HepG2 (cell line): Measurements from ENCODE around the gene KPNB1. TPM values are rescaled to one million over a fixed set of nuclear protein-coding genes. Genes with fewer than 3 reads are reported as not detected.
A peak's percentile ranks its signal among the peaks of the same experiment; 100 is the strongest.

Source experiments
- AGO2 ChIP-seq: fragments of 200-400 bp; formaldehyde crosslinking; optimal IDR thresholded peaks from 2 replicates; pipeline ENCODE3; 2017; ENCODE audit warnings: mild to moderate bottlenecking, low read depth, low read length, moderate library complexity
- BHLHE40 ChIP-seq: IDR thresholded peaks from 2 replicates; pipeline ENCODE4 v1.6.1; 2011; ENCODE audit warnings: low read length, improper control_type of control experiment
- CBX1 ChIP-seq: IDR thresholded peaks from one replicate; pipeline ENCODE4 v1.6.1; 2016; ENCODE audit warnings: antibody characterized with exemption, low read depth
- CHCHD3 ChIP-seq: sonication (generic); formaldehyde crosslinking; IDR thresholded peaks from 2 replicates; pipeline ENCODE4 v1.8.0; 2022; ENCODE audit warnings: mild to moderate bottlenecking, missing genetic modification reagents, moderate library complexity
- CHD4 ChIP-seq: fragments of 200-600 bp; sonication (generic); IDR thresholded peaks from 2 replicates; pipeline ENCODE4 v1.7.0; 2017; ENCODE audit warnings: mild to moderate bottlenecking, low read length, borderline replicate concordance
- FOXA1 ChIP-seq, 2 experiments: fragments of 450-650 bp in 1 of 2; sonication (generic) in 1 of 2; formaldehyde crosslinking in 1 of 2; IDR thresholded peaks; 2 replicates each; pipeline versions ENCODE4 v1.4.0 to v1.6.1; 2016 to 2020; ENCODE audit warnings: missing genetic modification reagents in 1 of 2
- GLMP ChIP-seq: sonication (generic); formaldehyde crosslinking; IDR thresholded peaks from 2 replicates; pipeline ENCODE4 v1.9.0; 2021; ENCODE audit warnings: missing genetic modification reagents, mild to moderate bottlenecking, borderline replicate concordance
- HHEX ChIP-seq: IDR thresholded peaks from 2 replicates; pipeline ENCODE4 v1.6.1; 2016; ENCODE audit warnings: control low read depth
- HMGA1 ChIP-seq: sonication (generic); formaldehyde crosslinking; conservative IDR thresholded peaks from 2 replicates; pipeline ENCODE4 v1.4.0; 2020; ENCODE audit warnings: missing genetic modification reagents
- KDM6A ChIP-seq: IDR thresholded peaks from 2 replicates; pipeline ENCODE4 v1.6.1; 2016; ENCODE audit warnings: low read depth
- KLF9 ChIP-seq: IDR thresholded peaks from 2 replicates; pipeline ENCODE4 v1.6.1; 2016; ENCODE audit warnings: low read depth
- KMT2B ChIP-seq: IDR thresholded peaks from 2 replicates; pipeline ENCODE4 v1.6.1; 2016; ENCODE audit warnings: missing genetic modification reagents, missing compliant biosample characterization
- MEIS2 ChIP-seq: sonication (generic); formaldehyde crosslinking; IDR thresholded peaks from 2 replicates; pipeline ENCODE4 v1.9.0; 2021; ENCODE audit warnings: mild to moderate bottlenecking, missing genetic modification reagents
- RNF2 ChIP-seq: fragments of 450-650 bp; conservative IDR thresholded peaks from 2 replicates; pipeline ENCODE4 v1.6.1; 2016; ENCODE audit warnings: low read depth
- SKI ChIP-seq: fragments of 450-650 bp; IDR thresholded peaks from one replicate; pipeline ENCODE4 v1.6.1; 2018; ENCODE audit warnings: mild to moderate bottlenecking; ENCODE audit not compliant: partially characterized antibody
- SP140L ChIP-seq: sonication (generic); formaldehyde crosslinking; IDR thresholded peaks from 2 replicates; pipeline ENCODE4 v1.4.0; 2020; ENCODE audit warnings: missing genetic modification reagents, borderline replicate concordance
- SYNCRIP ChIP-seq: fragments of 200-400 bp; formaldehyde crosslinking; IDR thresholded peaks from 2 replicates; pipeline ENCODE4 v1.6.1; 2018; ENCODE audit warnings: mild to moderate bottlenecking, low read depth, low read length; ENCODE audit not compliant: insufficient read depth
- TGIF2 ChIP-seq: IDR thresholded peaks from 2 replicates; pipeline ENCODE4 v1.6.1; 2016; ENCODE audit warnings: control low read depth, missing compliant biosample characterization
- TRIM24 ChIP-seq: sonication (generic); formaldehyde crosslinking; IDR thresholded peaks from 2 replicates; pipeline ENCODE4 v1.8.0; 2022; ENCODE audit warnings: mild to moderate bottlenecking, missing genetic modification reagents
- ZNF10 ChIP-seq: sonication (generic); formaldehyde crosslinking; IDR thresholded peaks from 2 replicates; pipeline ENCODE4 v1.4.0; 2020; ENCODE audit warnings: mild to moderate bottlenecking, low read depth, missing genetic modification reagents, borderline replicate concordance
- ZNF230 ChIP-seq: sonication (generic); formaldehyde crosslinking; IDR thresholded peaks from 2 replicates; pipeline ENCODE4 v1.4.0; 2020; ENCODE audit warnings: mild to moderate bottlenecking, missing genetic modification reagents
- ZNF354B ChIP-seq: sonication (generic); formaldehyde crosslinking; IDR thresholded peaks from 2 replicates; pipeline ENCODE4 v1.8.0; 2022; ENCODE audit warnings: mild to moderate bottlenecking, missing genetic modification reagents
- ZNF367 ChIP-seq: sonication (generic); formaldehyde crosslinking; IDR thresholded peaks from 2 replicates; pipeline ENCODE4 v1.4.0; 2020; ENCODE audit warnings: missing genetic modification reagents, borderline replicate concordance
- ZNF382 ChIP-seq: sonication (generic); formaldehyde crosslinking; IDR thresholded peaks from 2 replicates; pipeline ENCODE4 v1.5.0; 2020; ENCODE audit warnings: missing genetic modification reagents, mild to moderate bottlenecking, borderline replicate concordance
- ZNF83 ChIP-seq: sonication (generic); formaldehyde crosslinking; IDR thresholded peaks from 2 replicates; pipeline ENCODE4 v1.4.0; 2020; ENCODE audit warnings: missing genetic modification reagents, mild to moderate bottlenecking, borderline replicate concordance
- ZSCAN22 ChIP-seq: sonication (generic); formaldehyde crosslinking; IDR thresholded peaks from 2 replicates; pipeline ENCODE4 v1.4.0; 2020; ENCODE audit warnings: mild to moderate bottlenecking, missing genetic modification reagents
- polyA plus RNA-seq, 8 experiments: library from polyadenylated mRNA; depleted of rRNA in 3 of 8; stranded (reverse) in 7 of 8; unstranded in 1 of 8; fragments of >200 nt; fragmentation: Illumina TruSeq in 4 of 8; extraction: Trizol in 4 of 8; gene quantifications; 2 replicates each; pipeline versions ENCODE4 v1.2.1 to v1.2.3, GENCODE V29; 2011 to 2016; ENCODE audit warnings: low read depth in 4 of 8, missing spikeins in 1 of 8, mixed read lengths in 1 of 8; ENCODE audit not compliant: insufficient read depth in 1 of 8
- total RNA-seq, 5 experiments: library from RNA; depleted of rRNA; stranded (reverse); fragments of >200 nt; fragmentation: Illumina TruSeq; extraction: Trizol; gene quantifications; 2 replicates each; pipeline ENCODE4 v1.2.3, GENCODE V29; 2016; ENCODE audit warnings: low read depth in 1 of 5
- TF ChIP-seq, protein P1 (sequence below): IDR thresholded peaks from 2 replicates; pipeline ENCODE4 v1.6.1; 2016; ENCODE audit warnings: missing compliant biosample characterization, missing genetic modification reagents, borderline replicate concordance
- TF ChIP-seq, protein P2 (sequence below): sonication (generic); formaldehyde crosslinking; IDR thresholded peaks from 2 replicates; pipeline ENCODE4 v1.5.0; 2020; ENCODE audit warnings: mild to moderate bottlenecking, low read depth, missing genetic modification reagents, borderline replicate concordance
- TF ChIP-seq, protein P3 (sequence below): IDR thresholded peaks from 2 replicates; pipeline ENCODE4 v1.6.1; 2016; ENCODE audit warnings: mild to moderate bottlenecking, missing biosample characterization, missing genetic modification reagents

KPNB1 gene
- total and polyA plus RNA-seq, 2 of the 13 experiments (the other 11 are each of a cell fraction or from before 2014, with no cell fraction given): 164 to 424 TPM

DNA sequence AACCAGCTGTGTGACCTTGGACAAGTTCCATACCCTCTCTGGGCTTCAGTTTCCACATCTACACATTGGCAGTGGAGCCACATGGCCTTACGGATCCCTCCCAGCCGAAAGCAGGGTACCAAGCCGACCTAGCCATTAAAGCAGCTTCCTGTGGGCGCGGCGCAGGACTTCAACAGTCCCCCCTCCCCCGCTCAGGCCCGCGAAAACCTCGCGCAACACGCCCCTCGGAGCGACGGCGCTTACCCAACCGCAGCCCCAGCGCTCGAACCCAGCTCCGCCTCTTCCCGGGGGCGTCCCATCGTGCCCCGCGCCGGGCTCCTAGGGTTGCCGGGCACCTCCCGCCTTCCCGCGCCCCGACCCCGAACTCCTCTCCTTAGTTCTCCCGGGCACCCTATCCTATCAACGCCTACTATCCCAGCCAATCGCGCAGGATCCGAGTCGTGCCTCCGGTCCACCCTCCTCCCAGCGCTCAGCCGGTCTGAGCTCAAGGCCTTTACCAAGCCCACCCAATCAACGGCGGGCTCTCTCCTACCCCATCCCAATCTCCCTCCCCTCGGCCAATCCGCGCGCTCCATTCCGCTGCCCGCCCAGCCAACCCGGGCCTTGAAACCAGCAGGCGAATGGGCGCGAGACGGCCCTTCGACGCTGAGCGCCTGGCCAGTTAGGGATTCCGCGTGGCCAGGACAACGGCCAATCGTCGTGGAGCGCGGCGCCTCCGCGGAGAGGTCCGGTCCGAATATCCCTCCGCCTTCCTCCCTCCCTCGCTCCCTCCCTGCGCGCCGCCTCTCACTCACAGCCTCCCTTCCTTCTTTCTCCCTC, at the start of gene KPNB1 (continued):
- TF ChIP-seq ZNF382 (CRISPR knock-in tag) (no peak), ZNF10 (CRISPR knock-in tag) (no peak), CBX1 (peak; percentile 97), MEIS2 (CRISPR knock-in tag) (peak; percentile 88), ZNF83 (CRISPR knock-in tag) (peak; percentile 36; the same call in 1 of the 2 replicates), ZSCAN22 (peak; percentile 76; the same call in 1 of the 2 replicates), KMT2B (peak; percentile 87), SKI (peak; percentile 39), CHCHD3 (CRISPR knock-in tag) (no peak), CHD4 (0 out of 2 replicates have a peak, but pooled peaks have one; percentile 21), RNF2 (peak; percentile 98), KDM6A (CRISPR knock-in tag) (peak; percentile 19; the same call in 1 of the 2 replicates), FOXA1 (IDR thresholded peaks at IDR 0.05) (no peak), FOXA1 (CRISPR knock-in tag; IDR thresholded peaks at IDR 0.05) (peak; percentile 38), HMGA1 (CRISPR knock-in tag) (no peak), ZNF230 (CRISPR knock-in tag) (peak; percentile 83), AGO2 (peak; percentile 95), SYNCRIP (no peak), ZNF367 (CRISPR knock-in tag) (no peak), GLMP (no peak), BHLHE40 (0 out of 2 replicates have a peak, but pooled peaks have one; percentile 51), SP140L (CRISPR knock-in tag) (peak; percentile 50; the same call in 1 of the 2 replicates), TGIF2 (peak; percentile 92), HHEX (CRISPR knock-in tag) (no peak), ZNF354B (CRISPR knock-in tag) (0 out of 2 replicates have a peak, but pooled peaks have one; percentile 90), KLF9 (CRISPR knock-in tag) (peak; percentile 65; the same call in 1 of the 2 replicates), TRIM24 (no peak)
- TF ChIP-seq, protein P1, sequence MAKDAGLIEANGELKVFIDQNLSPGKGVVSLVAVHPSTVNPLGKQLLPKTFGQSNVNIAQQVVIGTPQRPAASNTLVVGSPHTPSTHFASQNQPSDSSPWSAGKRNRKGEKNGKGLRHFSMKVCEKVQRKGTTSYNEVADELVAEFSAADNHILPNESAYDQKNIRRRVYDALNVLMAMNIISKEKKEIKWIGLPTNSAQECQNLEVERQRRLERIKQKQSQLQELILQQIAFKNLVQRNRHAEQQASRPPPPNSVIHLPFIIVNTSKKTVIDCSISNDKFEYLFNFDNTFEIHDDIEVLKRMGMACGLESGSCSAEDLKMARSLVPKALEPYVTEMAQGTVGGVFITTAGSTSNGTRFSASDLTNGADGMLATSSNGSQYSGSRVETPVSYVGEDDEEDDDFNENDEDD: peak; percentile 97
- TF ChIP-seq, protein P2, sequence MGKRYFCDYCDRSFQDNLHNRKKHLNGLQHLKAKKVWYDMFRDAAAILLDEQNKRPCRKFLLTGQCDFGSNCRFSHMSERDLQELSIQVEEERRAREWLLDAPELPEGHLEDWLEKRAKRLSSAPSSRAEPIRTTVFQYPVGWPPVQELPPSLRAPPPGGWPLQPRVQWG: no peak
- TF ChIP-seq, protein P3, sequence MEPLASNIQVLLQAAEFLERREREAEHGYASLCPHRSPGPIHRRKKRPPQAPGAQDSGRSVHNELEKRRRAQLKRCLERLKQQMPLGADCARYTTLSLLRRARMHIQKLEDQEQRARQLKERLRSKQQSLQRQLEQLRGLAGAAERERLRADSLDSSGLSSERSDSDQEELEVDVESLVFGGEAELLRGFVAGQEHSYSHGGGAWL (CRISPR knock-in tag): peak; percentile 80
